NCI-H524 treated with DMSO at 0.1 percent for 48 hours (cell line): ENCODE data around the gene MTG2.
"Not testable (repeated sequence)": the region's sequence is repeated elsewhere in the genome, so short reads cannot be mapped to it uniquely, and the experiment has no call there.

Experiments used
- DNase-seq: peaks from one replicate; lab custom pipeline; 2025; lab: John Stamatoyannopoulos, UW

The MTG2 gene

GRCh38 chr20:62145688-62146018, 37.2 kb upstream of the MTG2 start:
- DNase-seq, result no peak

DNA sequence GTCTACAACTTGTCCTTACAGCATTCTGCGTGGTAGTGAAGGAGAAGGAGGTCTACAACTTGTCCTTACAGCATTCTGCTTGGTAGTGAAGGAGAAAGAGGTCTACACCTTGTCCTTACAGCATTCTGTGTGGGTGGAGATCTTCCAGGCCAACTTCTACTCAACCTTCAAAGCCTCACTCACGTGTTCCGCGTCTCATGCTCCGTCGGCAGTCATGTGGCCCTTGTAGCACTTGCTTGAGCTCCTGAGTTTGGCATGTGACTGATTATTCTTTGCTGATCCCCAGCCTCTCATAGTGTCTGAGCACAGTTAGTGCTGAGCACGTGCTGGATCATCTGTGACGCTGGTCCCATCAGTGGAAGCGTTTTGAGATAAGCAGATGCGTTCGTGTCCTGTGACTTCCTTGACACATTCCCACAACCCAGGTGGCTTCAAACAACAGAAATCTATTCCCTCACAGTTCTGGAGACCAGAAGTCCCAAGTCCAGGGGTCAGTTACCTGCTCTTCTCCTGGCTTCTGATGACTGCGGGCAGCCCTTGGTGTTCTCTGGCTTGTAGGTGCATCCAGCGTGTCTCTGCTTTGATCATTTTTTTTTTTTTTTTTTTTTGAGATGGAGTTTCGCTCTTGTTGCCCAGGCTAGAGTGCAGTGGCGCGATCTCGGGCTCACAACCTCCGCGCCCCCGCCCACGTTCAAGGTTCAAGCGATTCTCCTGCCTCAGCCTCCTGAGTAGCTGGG, 36.6 kb upstream of the MTG2 start:
- no peak for DNase-seq

- no peak for DNase-seq
Observed at GRCh38 chr20:62147125-62147524, 35.7 kb upstream of the MTG2 start.

DNA sequence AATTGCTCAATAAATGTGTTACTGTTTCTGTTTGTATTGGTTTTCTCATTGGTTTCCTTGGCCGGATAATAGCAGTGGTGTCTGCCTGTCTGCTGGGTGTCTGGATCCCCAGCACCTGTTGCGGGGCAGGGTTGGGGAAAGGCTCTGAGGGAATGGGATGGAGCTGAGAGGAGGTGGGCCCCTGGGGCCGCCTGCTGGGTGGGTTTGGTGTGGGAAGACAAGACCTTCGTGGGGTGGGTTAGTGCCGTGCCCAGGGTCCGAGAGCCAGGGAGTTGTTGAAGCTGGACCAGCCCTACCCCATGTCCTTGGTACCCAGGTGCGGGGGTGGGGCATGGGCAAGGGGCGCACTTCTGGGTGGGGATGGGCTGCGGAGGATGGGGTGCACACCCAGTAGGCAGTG, 35.3 kb upstream of the MTG2 start:
- no peak for DNase-seq

DNA sequence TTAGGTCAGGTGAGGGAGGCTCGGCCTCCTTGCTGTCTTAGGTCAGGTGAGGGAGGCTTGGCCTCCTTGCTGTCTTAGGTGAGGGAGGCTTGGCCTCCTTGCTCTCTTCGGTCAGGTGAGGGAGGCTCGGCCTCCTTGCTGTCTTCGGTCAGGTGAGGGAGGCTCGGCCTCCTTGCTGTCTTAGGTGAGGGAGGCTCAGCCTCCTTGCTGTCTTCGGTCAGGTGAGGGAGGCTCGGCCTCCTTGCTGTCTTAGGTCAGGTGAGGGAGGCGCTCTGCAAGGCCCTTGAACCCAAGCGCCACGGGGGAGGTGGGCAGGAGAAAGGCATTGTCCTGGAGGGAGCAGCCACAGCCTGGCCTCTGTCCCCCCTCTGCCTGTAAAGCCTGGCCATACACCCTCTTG, 34.4 kb upstream of the MTG2 start:
- DNase-seq, result not testable (repeated sequence)

- no peak for DNase-seq
Observed at GRCh38 chr20:62148908-62149314, 33.9 kb upstream of the MTG2 start.

DNA sequence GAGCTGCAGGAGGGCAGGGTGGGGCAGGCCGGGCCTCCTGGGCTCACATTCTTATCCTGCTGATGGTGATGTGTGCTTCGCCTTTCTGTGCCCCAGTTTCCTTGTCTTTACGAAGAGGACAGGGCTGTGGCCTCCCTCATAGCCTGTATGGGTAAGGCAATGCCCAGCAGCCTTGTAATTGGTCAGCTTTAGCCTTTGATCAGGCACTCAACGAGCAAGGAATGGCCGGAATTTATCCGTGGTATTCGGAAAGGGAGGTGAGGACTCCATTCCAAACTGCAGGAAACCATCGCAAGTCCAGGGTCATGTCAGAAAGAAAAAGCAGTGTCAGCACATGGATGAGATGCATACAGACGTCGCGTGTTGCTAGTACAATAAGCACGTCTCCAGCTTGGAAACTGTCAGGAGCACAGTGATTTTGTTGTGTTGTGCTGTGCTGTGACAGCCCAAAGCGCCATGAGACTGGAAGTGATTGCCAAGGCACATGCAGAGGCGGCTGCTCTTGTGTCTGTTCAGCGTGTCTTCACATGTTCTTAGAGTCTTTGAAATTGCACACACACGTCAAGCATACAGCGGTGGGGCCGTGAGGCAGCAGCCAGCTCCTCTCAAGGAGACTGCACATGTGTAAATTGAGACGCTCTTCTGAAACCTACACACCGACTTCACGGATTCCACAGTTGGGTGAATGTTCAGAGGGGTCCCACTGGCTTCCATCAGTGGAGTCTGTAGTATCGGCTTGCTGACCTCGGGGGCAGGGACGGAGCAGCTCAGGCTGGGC, 33.1 kb upstream of the MTG2 start:
- no peak for DNase-seq

DNA sequence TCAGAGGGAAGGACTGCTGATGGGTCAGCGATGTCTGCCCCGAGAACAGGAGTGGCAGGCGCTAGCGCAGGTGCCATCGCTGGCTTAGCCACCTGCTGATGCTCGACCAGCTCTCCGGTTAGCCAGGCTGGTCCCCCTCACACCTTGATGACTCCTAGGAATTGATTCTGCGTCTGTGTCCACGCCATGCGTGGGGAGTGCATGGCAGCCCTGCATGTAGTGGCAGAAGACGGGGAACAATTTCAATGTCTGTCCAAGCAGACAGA, 32.6 kb upstream of the MTG2 start:
- no peak for DNase-seq

- DNase-seq, result no peak
Observed at GRCh38 chr20:62151225-62151624, 31.6 kb upstream of the MTG2 start.

- no peak for DNase-seq
Observed at GRCh38 chr20:62151835-62152364, 30.9 kb upstream of the MTG2 start.

- DNase-seq, result no peak
Observed at GRCh38 chr20:62155428-62156253, 27.2 kb upstream of the MTG2 start.

DNA sequence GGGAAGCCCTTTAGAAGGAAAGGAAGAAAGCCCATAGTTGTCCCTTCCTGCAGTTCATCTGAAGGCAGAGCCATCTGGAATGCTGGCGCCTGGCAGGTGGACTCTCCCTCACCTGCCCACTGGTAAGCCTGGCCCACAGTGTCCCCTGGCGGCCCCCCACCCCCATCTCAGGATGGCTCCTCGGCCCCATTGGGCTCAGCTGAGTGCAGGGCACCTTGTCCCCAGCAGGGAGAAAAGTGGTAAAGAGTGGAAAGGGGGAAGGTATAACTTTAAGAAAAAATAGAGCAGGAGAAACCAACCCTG, 26.6 kb upstream of the MTG2 start:
- no peak for DNase-seq

GRCh38 chr20:62156592-62157386, 26.0 kb upstream of the MTG2 start:
- no peak for DNase-seq

DNA sequence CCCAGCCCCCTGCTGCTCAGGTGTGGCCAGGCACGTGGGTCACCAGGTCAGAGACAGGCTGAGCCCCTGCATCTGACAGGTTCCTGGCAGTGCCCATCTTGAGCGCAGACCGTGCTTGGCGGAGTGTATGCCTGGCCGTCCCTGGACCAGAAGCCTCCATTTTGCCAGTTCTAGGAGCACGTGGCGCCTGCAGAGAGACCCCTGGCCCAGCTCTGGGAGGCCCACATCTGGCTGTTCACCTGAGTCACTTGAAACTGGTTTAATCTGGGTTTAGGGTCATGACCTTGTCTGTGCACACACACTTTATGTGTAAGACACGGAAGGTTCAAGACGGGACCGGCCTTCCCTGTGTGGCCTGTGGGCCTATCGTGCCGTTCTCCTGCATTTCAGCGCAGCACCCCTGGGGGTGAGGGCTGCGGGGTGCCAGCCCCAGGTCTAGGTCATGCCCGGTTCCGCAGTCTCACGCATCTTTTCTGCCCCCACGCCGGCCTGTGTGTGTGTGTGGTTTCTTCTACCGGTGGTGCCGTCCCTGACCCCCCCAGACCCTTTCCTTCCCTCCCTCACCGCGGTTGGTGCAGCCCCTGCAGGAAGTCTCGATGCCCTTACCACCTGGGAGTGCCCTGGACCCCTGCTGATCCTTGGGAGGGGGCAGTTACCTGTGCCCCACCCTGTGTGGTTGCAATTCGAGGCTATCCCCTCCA, 25.3 kb upstream of the MTG2 start:
- no peak for DNase-seq

DNA sequence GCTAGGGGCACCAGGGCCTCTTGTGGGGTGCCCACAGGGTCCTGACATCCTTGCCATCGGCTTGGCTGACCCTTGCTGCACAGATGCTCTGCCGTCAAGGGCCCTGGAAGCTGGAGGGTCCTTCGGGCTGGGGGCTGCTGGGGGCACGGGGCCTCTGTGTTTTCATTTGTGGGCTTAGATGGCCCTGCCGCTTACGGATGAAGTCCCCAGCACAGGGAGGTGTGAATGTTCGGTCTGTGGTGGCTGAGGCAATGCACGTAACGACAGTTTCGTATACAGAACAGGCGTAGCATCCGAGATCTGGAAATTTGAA, 24.8 kb upstream of the MTG2 start:
- DNase-seq, result no peak

GRCh38 chr20:62158541-62158940, 24.3 kb upstream of the MTG2 start:
- no peak for DNase-seq

DNA sequence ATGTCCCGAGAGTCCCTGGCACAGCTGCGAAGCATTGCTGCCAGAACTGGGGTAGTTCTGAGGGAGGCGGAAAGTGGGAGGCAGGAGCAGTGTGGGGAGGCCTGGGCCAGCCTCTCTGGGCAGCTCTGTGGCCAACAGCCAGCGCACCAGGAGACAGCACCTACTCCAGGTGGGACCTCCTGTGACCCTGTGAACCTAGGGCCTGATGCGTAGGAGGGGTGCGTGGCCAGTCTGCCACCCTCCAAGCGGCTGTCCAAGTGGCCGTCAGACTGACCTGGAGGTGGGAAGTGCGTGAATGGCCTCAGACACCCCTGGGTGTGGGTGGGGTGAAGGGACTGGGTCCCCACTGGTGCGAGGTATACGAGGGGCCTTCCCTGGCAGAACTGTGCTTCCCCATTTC, 23.8 kb upstream of the MTG2 start:
- no peak for DNase-seq

DNA sequence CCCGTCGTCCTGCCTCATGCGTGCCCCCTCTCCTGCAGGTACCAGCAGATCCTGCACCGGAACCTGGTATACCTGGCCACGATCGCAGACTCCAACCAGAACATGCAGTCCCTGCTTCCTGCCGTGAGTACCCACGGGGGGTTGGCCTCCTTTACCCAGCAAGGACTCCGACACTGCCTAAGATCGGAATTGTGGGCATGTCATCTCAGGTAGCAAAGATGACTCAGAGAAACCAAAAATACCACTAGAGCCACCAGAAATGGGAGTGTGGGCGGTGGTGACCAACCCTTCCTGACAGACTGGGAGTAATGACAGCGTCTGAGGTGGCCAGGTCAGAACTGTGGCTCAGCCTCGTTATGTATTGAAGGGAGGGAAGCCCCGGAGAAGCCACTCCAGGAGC, 23.0 kb upstream of the MTG2 start:
- no peak for DNase-seq

DNA sequence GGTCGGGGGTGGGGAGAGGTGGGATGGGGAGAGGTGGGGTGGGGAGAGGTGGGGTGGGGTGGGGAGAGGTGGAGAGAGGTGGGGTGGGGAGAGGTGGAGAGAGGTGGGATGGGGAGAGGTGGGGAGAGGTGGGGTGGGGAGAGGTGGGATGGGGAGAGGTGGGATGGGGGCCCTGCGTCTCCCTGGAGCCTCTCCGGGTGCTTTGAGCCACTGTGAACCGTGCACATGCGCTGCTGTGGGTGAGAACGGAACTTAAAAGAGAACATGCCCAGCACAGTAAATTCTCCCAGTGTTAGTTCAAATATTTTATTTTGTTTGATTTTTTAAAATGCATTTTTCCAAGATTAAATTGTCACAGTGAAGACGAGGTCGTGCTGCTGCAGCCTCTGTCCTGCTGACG, 22.6 kb upstream of the MTG2 start:
- DNase-seq, result no peak

DNA sequence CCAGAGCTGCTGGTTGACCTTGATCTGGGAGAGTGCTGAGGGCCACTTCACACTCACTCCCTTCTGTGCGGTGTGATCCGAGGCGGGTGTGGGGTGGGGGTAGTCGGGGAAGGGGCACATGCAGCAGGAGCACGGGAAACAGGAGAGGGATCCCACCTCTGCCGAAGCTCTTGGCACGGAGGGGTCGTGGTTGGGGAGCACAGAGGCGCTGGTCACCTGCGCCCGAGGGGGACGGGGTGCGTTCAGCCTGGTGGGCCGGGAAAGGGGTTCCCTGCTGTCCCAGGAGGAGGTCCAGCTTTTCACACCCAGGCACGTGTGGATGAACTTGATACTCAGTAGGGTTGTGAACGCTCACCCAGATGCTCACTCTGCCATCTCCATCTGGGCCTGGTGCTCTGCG, 22.0 kb upstream of the MTG2 start:
- no peak for DNase-seq

- no peak for DNase-seq
Observed at GRCh38 chr20:62161347-62161746, 21.5 kb upstream of the MTG2 start.
